GM12875 (cell line): ENCODE data around the gene ACBD7.

ENCODE experiments used
- H3K4me3 ChIP-seq: one replicate; pipeline ENCODE4 v1.5.1; 2011; ENCODE audit warnings: low read depth, low read length, control low read depth
- TF ChIP-seq, protein P1 (sequence below): IDR thresholded peaks from 2 replicates; pipeline ENCODE4 v1.5.1; 2011; ENCODE audit warnings: low read depth, mild to moderate bottlenecking, control low read depth, inconsistent platforms, low read length, moderate library complexity, borderline replicate concordance; ENCODE audit not compliant: insufficient read depth

Gene ACBD7

DNA sequence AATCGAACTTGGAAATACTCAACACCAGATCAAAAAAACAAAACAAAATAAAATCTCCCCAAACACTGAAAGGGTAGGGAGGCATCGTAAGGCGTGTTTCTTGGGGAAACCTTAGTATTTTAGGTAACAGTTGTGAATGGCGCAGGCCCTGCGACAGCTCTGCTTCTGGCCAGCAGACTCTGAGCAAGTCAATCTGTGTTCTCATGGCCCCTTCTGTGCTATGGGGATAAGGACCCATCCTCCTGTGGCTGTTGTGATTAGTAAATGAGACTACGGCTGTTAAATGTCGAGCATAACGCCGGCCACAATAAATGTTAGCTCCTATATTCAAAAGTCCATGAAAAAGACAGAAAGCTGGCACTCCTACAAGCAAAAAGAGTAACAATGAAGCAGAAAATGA is 35.6 kb upstream of the ACBD7 start:
- no peak overlapping the region for H3K4me3 ChIP-seq
- TF ChIP-seq, protein P1, sequence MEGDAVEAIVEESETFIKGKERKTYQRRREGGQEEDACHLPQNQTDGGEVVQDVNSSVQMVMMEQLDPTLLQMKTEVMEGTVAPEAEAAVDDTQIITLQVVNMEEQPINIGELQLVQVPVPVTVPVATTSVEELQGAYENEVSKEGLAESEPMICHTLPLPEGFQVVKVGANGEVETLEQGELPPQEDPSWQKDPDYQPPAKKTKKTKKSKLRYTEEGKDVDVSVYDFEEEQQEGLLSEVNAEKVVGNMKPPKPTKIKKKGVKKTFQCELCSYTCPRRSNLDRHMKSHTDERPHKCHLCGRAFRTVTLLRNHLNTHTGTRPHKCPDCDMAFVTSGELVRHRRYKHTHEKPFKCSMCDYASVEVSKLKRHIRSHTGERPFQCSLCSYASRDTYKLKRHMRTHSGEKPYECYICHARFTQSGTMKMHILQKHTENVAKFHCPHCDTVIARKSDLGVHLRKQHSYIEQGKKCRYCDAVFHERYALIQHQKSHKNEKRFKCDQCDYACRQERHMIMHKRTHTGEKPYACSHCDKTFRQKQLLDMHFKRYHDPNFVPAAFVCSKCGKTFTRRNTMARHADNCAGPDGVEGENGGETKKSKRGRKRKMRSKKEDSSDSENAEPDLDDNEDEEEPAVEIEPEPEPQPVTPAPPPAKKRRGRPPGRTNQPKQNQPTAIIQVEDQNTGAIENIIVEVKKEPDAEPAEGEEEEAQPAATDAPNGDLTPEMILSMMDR: no peak

DNA sequence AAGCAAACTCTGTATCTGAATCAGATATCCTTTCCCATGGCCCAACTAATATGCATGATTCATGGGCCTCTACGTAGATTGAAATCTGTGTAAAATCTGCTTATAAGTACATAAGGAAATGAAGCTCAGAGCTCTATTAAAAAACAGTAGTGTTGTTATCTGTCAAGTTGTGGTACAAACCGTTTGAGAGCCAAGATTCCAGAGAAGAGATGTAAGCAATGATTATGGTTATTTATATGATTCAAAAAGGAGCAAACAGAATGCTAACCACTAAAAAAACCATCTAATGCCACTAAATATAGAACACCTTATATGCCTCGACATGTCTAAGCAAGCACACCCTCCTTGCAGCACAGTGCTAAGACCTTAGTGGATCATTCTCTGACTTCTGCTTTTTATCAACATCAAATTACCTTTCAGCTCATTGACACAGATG is 35.2 kb upstream of the ACBD7 start:
- TF ChIP-seq, protein P1: no peak
- H3K4me3 ChIP-seq: no peak overlapping the region

DNA sequence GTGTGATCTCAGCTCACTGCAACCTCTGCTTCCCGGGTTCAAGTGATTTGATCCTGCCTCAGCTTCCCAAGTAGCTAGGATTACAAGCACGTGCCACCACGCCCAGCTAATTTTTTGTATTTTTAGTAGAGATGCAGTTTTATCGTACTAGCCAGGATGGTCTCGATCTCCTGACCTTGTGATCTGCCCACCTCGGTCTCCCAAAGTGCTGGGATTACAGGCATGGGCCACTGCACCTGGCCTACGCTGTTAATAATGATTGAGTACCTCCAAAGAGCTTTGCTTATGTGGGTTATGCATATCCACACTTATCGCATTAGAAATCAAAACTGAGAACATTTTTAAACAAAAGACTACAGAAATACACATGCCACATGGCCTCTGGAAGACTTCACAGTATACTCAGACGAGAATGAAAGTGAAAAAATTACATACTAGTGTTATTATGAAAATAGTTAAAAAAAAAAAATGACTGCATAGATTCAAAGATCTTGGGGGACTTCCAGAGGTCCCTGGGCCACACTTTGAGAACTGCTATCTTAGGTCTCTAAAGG is 34.0 kb upstream of the ACBD7 start:
- TF ChIP-seq, protein P1: no peak
- H3K4me3 ChIP-seq: no peak overlapping the region

DNA sequence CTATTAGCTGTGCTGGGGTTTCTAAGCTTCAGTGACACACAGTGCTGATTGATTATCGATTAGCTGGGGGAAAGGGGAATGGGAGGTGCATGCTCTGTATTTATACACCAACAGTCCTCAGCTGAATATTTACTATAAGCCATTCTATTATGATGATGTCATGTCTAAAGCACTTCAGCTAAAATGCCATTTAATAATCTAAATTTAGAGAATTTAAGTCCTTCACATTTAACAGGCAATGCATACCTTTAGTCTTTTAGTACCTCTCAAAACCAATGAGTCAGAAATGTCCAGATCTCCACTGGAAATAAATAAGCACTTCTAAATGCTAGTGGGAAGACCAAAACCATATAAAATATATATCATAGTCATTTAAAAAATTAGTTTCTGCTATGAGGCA is 33.1 kb upstream of the ACBD7 start:
- no peak overlapping the region for H3K4me3 ChIP-seq
- TF ChIP-seq, protein P1: no peak

DNA sequence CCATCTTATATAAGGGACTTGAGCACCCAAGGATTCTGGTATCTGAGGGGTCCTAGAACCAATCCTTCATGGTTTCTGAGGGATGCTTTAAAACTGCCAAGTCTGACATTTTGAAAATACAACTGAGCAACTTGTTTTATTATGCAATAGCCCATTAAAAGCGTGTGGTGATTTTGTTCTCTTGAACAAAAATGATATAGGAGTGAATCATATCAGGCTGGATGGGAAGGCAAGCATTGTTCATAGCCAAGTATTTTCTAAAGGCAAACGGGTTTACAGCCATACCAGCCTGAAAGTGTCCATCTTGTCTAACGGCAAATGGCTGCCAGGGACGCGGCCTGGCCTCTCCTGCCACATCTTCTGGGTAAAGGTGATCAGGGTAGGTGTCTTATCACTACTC is 31.9 kb upstream of the ACBD7 start:
- H3K4me3 ChIP-seq: no peak overlapping the region
- TF ChIP-seq, protein P1: no peak

DNA sequence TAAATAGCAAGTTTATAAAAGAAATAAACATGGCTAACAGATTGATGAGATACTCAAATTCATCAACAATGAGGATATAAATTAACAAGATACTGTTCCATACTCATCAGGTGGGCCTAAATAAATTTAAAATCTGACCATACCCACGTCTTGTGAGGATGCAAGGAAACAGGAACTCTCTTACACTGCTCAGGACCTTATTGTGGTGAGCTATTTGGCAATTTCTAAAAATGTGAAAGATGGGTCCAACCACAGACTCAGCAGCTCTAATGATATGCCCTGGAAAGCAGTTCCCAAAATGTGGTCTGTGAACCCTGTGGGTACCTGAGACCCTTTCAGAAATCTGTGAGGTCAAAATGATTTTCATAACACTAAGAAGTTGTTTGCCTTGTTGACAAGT is 30.0 kb upstream of the ACBD7 start:
- TF ChIP-seq, protein P1: no peak
- no peak overlapping the region for H3K4me3 ChIP-seq

DNA sequence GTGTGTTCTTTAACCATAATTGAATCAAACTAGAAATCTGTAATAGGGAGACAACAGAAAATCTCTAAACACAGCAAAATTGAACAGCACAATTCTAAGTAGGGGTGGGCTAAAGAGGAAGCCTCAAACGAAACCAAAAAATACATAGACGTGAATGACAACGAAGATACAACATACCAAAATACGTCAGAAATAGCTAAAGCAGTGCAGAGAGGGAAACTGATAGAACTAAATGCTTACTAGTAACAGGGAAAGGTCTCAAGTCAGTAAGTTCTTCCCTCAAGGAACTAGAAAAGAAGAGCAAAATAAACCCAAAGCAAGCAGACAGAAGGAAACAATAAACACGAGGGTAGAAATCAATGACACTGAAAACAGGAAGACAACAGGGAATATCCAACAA is 27.6 kb upstream of the ACBD7 start:
- TF ChIP-seq, protein P1: no peak
- H3K4me3 ChIP-seq: no peak overlapping the region
